Gastroesophageal sphincter (tissue), 4 donors: ENCODE measurements around the gene TEKT3. TPM values are rescaled to one million over a fixed set of nuclear protein-coding genes. Genes with fewer than 3 reads are reported as not detected.

Experiments used
- ATAC-seq: fragments of 150-250 bp; one replicate; pipeline ENCODE4 v1.9.1; 2016; ENCODE audit warnings: mild to moderate bottlenecking, moderate library complexity
- H3K27ac ChIP-seq, 4 donors: fragments of 200-600 bp; sonication (generic) in 3 of 4; 1 replicate in 3 of 4; 2 replicates in 1 of 4; pipeline ENCODE4 v1.5.1; 2016 to 2019
- H3K27me3 ChIP-seq: fragments of 200-600 bp; sonication (generic); one replicate; pipeline ENCODE4 v1.5.1; 2019
- H3K36me3 ChIP-seq, 2 donors: fragments of 200-600 bp; sonication (generic); one replicate each; pipeline ENCODE4 v1.5.1; 2019; ENCODE audit warnings: control low read depth in 1 of 2
- H3K4me1 ChIP-seq, 3 donors: fragments of 200-600 bp; sonication (generic); 1 replicate in 2 of 3; 2 replicates in 1 of 3; pipeline ENCODE4 v1.5.1; 2016 to 2019; ENCODE audit warnings: control low read depth in 2 of 3
- H3K4me3 ChIP-seq, 2 donors: fragments of 200-600 bp; sonication (generic); one replicate each; pipeline ENCODE4 v1.5.1; 2019; ENCODE audit warnings: mild to moderate bottlenecking in 1 of 2, moderate library complexity in 1 of 2
- H3K9me3 ChIP-seq, 3 donors: fragments of 200-600 bp; sonication (generic); one replicate each; pipeline ENCODE4 v1.5.1; 2017 to 2019; ENCODE audit warnings: control low read depth in 2 of 3
- CTCF ChIP-seq, 4 experiments: fragments of 200-600 bp in 2 of 4; fragments of 450-650 bp in 2 of 4; sonication (generic) in 1 of 4; IDR thresholded peaks; one replicate each; pipeline ENCODE4 v1.5.1; 2017 to 2019; ENCODE audit warnings: antibody characterized with exemption in 4 of 4, mild to moderate bottlenecking in 2 of 4, moderate library complexity in 2 of 4
- EP300 ChIP-seq: sonication (generic); formaldehyde crosslinking; IDR thresholded peaks from one replicate; pipeline ENCODE4 v1.6.1; 2017; ENCODE audit warnings: antibody characterized with exemption, mild to moderate bottlenecking
- POLR2A ChIP-seq, 2 donors: fragments of 450-650 bp; IDR thresholded peaks; one replicate each; pipeline ENCODE4 v1.6.1; 2017; ENCODE audit warnings: antibody characterized with exemption in 2 of 2, mild to moderate bottlenecking in 2 of 2, moderate library complexity in 1 of 2
- POLR2AphosphoS5 ChIP-seq: sonication (generic); formaldehyde crosslinking; IDR thresholded peaks from one replicate; pipeline ENCODE4 v1.6.1; 2017; ENCODE audit warnings: antibody characterized with exemption
- whole genome bisulfite sequencing, 2 donors: methylation state at CpG; one replicate each; pipeline ENCODE4 v1.1.5; 2018; ENCODE audit warnings: low coverage in 1 of 2; 5-methylcytosine and 5-hydroxymethylcytosine counted together
- total RNA-seq, 4 donors: library from RNA; depleted of rRNA; stranded (reverse); fragments of >200 nt; gene quantifications; one replicate each; pipeline ENCODE4 v1.1.0, GENCODE V29; 2016

The TEKT3 gene
- 1 to 10 TPM in 1 of 4 donors, not detected in 3; 2.6 TPM for total RNA-seq

DNA sequence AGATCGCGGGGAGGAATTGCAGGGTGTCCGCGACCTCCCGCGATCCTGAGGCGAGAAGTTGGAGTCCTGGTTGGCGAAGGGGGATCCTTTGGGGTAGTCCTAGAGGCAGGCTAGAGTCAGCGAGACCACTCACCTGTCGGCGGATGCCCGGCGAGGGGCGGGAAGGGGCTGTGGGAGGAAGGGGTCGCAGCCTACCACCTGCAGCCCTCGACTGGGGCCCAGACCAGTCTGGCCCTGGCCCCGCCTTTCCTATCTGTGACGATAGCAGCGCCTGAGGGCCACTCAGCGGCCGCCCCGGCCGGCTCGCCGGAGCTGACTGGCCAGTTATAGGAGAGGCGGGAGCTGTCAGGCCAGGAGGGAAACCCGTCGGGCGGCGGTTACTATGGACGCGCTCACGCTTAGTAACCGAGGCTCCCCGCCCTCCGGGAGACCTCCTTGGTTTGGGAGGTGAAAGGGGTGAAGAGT is at the start of gene TEKT3:
TSS of gene TEKT3 (minus strand) at position 213 of the 465 bp plus-strand sequence. CDS start 10,012 bp downstream, outside the sequence.
- no peak for TF ChIP-seq EP300
- H3K27me3 ChIP-seq: peaks cover 24% of the 10 kb centered on the region
- H3K4me3 ChIP-seq: peak within 1 kb of the TSS; percentile 51 to 52
- peak; percentile 99 for ATAC-seq
- no peaks in the 10 kb centered on the region for H3K36me3 ChIP-seq
- peaks cover 0 to 7% (median 0%) of the 10 kb centered on the region in 3 donors for H3K9me3 ChIP-seq
- H3K4me1 ChIP-seq: peaks cover 0 to 14% (median 0%) of the 10 kb centered on the region in 3 donors
- peak within 1 kb of the TSS in 1 of 4 donors; percentile 62 for H3K27ac ChIP-seq
- 0 to 5% methylated on average over 4 to 13 of the region's 36 CpGs for WGBS, 2 donors

DNA sequence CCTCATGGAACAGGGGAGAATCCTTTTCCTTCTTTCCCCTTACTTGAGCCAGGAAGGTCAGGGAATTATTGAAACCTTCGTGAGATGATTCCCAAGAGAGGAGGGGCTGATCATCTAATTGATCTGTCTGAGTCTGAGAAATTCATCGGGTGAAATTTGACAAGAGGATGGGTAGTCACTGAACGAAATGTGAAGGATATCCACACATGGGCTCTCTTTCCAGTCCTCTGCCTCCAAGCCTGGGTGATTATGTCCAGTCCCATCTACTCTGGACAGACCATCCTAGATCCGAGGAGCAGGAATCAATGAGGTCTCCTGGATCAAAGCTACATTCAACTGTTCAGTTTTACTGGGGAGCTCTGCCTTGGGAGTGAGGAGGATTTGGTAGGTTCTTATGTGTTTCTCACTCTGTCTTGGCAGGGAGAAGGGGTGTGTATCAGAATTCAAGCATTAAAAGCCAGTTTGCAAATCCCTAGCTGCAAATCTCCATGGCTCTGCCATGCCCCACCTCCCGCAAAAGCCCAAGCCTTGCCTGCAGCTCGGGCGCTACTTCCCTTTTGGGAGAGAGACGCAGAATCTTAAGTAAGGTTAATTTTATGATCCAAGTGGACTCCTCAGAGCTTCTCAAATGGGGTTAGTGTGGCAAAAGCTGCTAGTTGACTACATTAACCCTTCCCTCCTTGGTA is 47.1 kb upstream of the TEKT3 start:
- H3K27ac ChIP-seq: peak overlapping the region in 1 of 4 donors; percentile 26
- no peak for ATAC-seq
- no peaks in the 10 kb centered on the region for H3K36me3 ChIP-seq
- 73% methylated on average over 7 of the region's 8 CpGs; no CpG with 5 or more reads in 1 of the 2 donors for WGBS, 2 donors
- TF ChIP-seq POLR2A (IDR thresholded peaks at IDR 0.05) (no peak), EP300 (no peak), CTCF (IDR thresholded peaks at IDR 0.05) (no peak), POLR2AphosphoS5 (no peak)
- no peak overlapping the region for H3K4me3 ChIP-seq
- H3K27me3 ChIP-seq: no peaks in the 10 kb centered on the region
- H3K4me1 ChIP-seq: peaks cover 0 to 3% (median 2%) of the 10 kb centered on the region in 3 donors
- no peaks in the 10 kb centered on the region for H3K9me3 ChIP-seq

- 96 to 100% methylated on average over 3 to 4 of the region's 4 CpGs for WGBS, 2 donors
- Histone ChIP-seq H3K27ac (no peak overlapping the region), H3K4me1 (peaks cover 0 to 9% (median 0%) of the 10 kb centered on the region in 3 donors), H3K9me3 (no peaks in the 10 kb centered on the region), H3K27me3 (no peaks in the 10 kb centered on the region), H3K4me3 (no peak overlapping the region), H3K36me3 (no peaks in the 10 kb centered on the region)
- ATAC-seq: no peak
- no peak for TF ChIP-seq CTCF (IDR thresholded peaks at IDR 0.05)
Measured at GRCh38 chr17:15386083-15386482, 44.7 kb upstream of the TEKT3 start.

GRCh38 chr17:15385305-15385704 is 43.9 kb upstream of the TEKT3 start:
- no peak for ATAC-seq
- H3K27ac ChIP-seq: no peak overlapping the region
- WGBS, 2 donors: 16 to 18% methylated on average over 2 of the region's 2 CpGs

More at GRCh38 chr17:15385305-15385704, 43.9 kb upstream of the TEKT3 start:
- Histone ChIP-seq H3K4me1 (peaks cover 0 to 9% (median 0%) of the 10 kb centered on the region in 3 donors), H3K27me3 (no peaks in the 10 kb centered on the region), H3K36me3 (no peaks in the 10 kb centered on the region), H3K4me3 (no peak overlapping the region), H3K9me3 (no peaks in the 10 kb centered on the region)
- TF ChIP-seq EP300 (no peak), POLR2A (IDR thresholded peaks at IDR 0.05) (no peak), POLR2AphosphoS5 (no peak), CTCF (IDR thresholded peaks at IDR 0.05) (no peak)
